Fibroblast of skin of left biceps (primary cell): Measurements from ENCODE around the gene CAP2.

Source experiments
- DNase-seq, 2 experiments: peaks; one replicate each; pipeline ENCODE4 v3.0.0-alpha.2; 2013; ENCODE audit warnings: low read depth in 2 of 2

CAP2 gene, protein sequence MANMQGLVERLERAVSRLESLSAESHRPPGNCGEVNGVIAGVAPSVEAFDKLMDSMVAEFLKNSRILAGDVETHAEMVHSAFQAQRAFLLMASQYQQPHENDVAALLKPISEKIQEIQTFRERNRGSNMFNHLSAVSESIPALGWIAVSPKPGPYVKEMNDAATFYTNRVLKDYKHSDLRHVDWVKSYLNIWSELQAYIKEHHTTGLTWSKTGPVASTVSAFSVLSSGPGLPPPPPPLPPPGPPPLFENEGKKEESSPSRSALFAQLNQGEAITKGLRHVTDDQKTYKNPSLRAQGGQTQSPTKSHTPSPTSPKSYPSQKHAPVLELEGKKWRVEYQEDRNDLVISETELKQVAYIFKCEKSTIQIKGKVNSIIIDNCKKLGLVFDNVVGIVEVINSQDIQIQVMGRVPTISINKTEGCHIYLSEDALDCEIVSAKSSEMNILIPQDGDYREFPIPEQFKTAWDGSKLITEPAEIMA

GRCh38 chr6:17392978-17393891 lies at the start of gene CAP2:
TSS of gene CAP2 (plus strand) at chr6:17393595. CDS start at chr6:17421556, 27,961 bp downstream.
- DNase-seq, result peak in 1 of 2 experiments; percentile 9

DNA sequence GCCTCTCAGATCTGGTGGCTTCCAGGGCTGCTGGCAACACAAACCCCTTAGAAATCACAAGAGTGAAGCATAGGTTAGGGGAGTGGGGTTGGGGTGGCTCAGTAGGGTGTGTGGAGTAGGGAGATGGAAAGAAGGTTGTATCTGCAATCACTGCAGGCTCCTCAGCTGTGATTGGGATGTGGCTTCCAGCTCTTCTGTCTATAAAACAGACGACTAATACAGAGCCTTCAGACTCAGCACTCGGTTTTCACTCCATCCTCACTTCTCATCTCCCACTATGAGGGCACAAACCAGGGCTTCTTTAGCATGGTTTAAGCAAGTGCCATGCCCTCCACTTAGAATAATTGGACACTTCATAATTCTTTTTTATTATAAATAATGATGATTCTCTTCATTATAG lies 46.4 kb upstream of the CAP2 start:
- DNase-seq, result no peak

GRCh38 chr6:17349427-17349826 lies 44.0 kb upstream of the CAP2 start:
- no peak for DNase-seq

DNA sequence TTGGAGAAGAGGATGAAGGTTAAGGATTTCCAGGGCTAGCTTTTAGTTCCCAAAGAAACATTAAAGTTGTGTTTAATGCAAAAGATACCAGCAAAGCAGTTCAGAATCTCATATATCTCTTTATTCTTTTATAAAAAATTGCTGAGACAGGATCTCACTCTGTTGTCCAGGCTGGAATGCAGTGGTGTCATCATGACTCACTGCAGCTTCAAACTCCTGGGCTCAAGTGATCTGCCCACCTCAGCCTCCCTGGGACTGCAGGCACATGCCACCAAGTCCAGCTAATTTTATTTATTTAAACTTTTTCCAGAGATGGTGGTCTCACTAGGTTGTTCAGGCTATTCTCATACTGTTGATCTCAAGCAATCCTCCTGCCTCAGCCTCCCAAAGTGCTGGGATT lies 41.1 kb upstream of the CAP2 start:
- DNase-seq, result no peak

GRCh38 chr6:17353440-17354175 lies 39.8 kb upstream of the CAP2 start:
- DNase-seq, result no peak

- peak; percentile 19 to 28 for DNase-seq
Measured at GRCh38 chr6:17354700-17355403, 38.5 kb upstream of the CAP2 start.

GRCh38 chr6:17355404-17355774 lies 38.0 kb upstream of the CAP2 start:
- no peak for DNase-seq

DNA sequence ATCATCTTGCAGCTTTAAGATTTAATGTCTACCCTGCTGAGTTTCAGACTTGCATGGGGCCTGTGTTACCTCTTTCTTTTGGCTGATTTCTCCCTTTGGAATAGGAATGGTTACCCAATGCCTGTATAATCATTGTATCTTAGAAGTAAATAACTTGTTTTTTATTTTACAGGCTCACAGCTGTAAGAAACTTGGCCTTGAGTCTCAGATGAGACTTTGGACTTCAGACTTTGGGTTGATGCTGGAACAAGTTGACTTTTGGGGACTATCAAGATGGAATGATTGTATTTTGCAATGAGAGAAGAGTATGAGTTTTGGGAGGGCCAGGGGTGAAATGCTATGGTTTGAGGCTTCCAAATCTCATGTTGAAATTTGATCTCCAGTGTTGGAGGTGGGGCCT lies 34.9 kb upstream of the CAP2 start:
- DNase-seq, result no peak

GRCh38 chr6:17360564-17360963 lies 32.8 kb upstream of the CAP2 start:
- no peak for DNase-seq

DNA sequence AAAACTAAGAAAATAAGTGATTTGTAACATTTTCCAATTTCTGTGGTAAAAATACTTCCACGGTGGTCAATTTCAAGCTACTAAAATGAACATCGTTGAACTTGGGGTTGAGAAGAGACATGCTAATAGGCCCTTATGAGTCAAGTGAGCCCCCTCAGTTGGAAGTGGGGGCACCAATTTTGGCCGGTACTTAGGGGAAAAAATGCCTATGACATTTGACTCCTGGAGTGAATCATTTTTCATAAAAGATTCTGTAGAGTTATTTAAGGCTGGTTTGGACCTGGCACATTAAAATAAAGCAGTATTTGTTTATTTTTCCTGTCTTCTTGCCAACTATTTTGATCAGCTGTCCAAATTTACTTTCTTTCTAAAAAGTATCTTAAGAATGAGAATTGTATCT lies 32.4 kb upstream of the CAP2 start:
- DNase-seq, result no peak

- no peak for DNase-seq
Measured at GRCh38 chr6:17365961-17366360, 27.4 kb upstream of the CAP2 start.

- DNase-seq, result no peak
Measured at GRCh38 chr6:17367868-17368267, 25.5 kb upstream of the CAP2 start.

- no peak for DNase-seq
Measured at GRCh38 chr6:17381424-17382147, 11.8 kb upstream of the CAP2 start.

DNA sequence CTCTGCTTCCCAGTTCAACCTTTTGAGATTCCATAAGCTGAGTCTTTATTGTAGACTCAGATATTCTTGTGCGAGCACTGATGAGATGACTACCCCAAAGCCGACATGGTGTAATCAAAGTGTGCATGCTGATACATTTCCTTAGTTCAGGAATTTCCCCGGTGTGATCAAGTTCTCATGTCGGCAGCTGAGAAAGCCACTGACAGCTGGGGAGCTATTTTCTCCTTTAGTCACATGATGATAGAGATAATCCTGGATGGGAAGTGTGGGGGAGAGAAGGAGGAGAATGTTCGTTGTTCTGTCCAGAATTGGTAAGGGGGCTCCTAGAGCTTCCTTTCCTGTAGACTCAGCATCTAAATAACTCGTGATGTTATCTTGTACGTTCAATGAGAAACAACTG lies 7.7 kb upstream of the CAP2 start:
- DNase-seq, result no peak

DNA sequence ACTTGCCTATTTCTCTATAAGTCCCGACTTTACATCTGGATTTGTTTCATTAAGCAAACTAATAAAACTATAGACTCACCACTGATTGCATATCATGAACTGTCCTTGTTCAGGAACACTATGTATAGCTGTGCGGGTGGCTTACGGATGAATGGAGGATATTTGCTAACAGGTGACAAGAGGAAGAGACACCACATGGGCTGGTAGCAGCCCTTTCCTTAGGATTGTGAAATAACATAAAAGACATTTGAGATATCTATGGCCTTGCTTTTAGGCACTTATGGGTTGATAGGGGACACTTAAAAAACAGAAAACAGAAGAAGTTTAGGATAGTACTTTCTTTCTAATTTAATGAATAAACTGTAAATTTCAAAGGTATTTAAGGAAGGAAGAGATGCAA lies 5.0 kb upstream of the CAP2 start:
- DNase-seq, result no peak

- no peak for DNase-seq
Measured at GRCh38 chr6:17389274-17389847, 4.0 kb upstream of the CAP2 start.

- no peak for DNase-seq
Measured at GRCh38 chr6:17390276-17390675, 3.1 kb upstream of the CAP2 start.

DNA sequence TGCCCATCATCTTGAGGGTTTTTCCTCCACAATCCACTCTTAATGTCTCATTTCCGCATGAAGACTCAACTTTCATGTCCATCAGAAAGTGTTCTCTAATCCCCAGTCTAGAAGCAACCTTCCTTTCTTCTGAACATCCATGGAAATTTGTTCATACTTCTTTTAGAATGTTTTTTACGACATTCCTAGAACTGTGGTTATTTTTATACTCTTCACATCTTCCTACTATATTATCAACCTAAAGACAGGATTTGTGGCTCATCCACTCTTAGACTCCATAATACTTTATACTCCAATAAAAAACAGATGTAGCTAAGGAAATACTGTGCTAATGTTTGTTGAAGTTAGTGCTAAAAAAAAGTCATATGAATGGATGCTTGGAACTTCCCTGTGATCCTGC lies 1.4 kb upstream of the CAP2 start:
- no peak for DNase-seq

- DNase-seq, result peak in 1 of 2 experiments; percentile 31
Measured at GRCh38 chr6:17393892-17394631, 667 bp downstream of the CAP2 start.

- no peak for DNase-seq
Measured at GRCh38 chr6:17395112-17395511, 1.7 kb downstream of the CAP2 start.
